OCI-LY7 (cell line): ENCODE data around the gene ORC6. TPM values are rescaled to one million over a fixed set of nuclear protein-coding genes. Genes with fewer than 3 reads are reported as not detected.

Experiments
- BruUV-seq: library from RNA; stranded (reverse); fragments of 400-500 nt; replicated peaks from 2 replicates; lab custom pipeline; 2021; lab: Mats Ljungman, UMichigan
- CTCF ChIA-PET: fragments of 300-600 bp; sonication (Branson Sonifier 250); formaldehyde crosslinking; loops from one replicate; lab custom pipeline; 2022; ENCODE audit warnings: antibody characterized with exemption; ENCODE audit not compliant: unreplicated experiment; lab: Charles Lee
- POLR2A ChIA-PET: fragments of 300-600 bp; sonication (Branson Sonifier 250); formaldehyde crosslinking; loops from one replicate; lab custom pipeline; 2022; ENCODE audit warnings: antibody characterized with exemption; lab: Charles Lee
- DNase-seq: peaks from one replicate; pipeline ENCODE4 v3.0.0-alpha.2; 2015; ENCODE audit warnings: low spot score
- H2AFZ ChIP-seq: fragments of 200-600 bp; sonication (generic), shearing (Covaris generic); 2 replicates; pipeline ENCODE4 v1.6.1; 2014; ENCODE audit warnings: mild to moderate bottlenecking, antibody characterized with exemption, low read length, moderate library complexity
- H3K27ac ChIP-seq: fragments of 200-600 bp; sonication (generic); 2 replicates; pipeline ENCODE4 v1.5.1; 2014; ENCODE audit warnings: mixed run types, low read depth, mild to moderate bottlenecking, moderate library complexity, low read length, inconsistent platforms; ENCODE audit not compliant: poor library complexity, severe bottlenecking
- H3K36me3 ChIP-seq: fragments of 200-600 bp; sonication (generic); 2 replicates; pipeline ENCODE4 v1.6.1; 2014; ENCODE audit warnings: mild to moderate bottlenecking, antibody characterized with exemption, low read length, moderate library complexity, mixed read lengths; ENCODE audit not compliant: insufficient read depth
- H3K4me1 ChIP-seq: fragments of 200-600 bp; sonication (generic); 2 replicates; pipeline ENCODE4 v1.5.1; 2014; ENCODE audit warnings: mild to moderate bottlenecking, low read length; ENCODE audit not compliant: insufficient read depth, poor library complexity, severe bottlenecking
- H3K4me2 ChIP-seq: fragments of 200-600 bp; sonication (generic); 2 replicates; pipeline ENCODE4 v1.6.1; 2014; ENCODE audit warnings: mild to moderate bottlenecking, low read length
- H3K4me3 ChIP-seq: fragments of 200-600 bp; sonication (generic); 2 replicates; pipeline ENCODE4 v1.5.1; 2014; ENCODE audit warnings: mild to moderate bottlenecking, low read depth, low read length; ENCODE audit not compliant: poor library complexity, severe bottlenecking
- H3K79me2 ChIP-seq: fragments of 200-600 bp; sonication (generic); 2 replicates; pipeline ENCODE4 v1.6.1; 2016; ENCODE audit warnings: low read depth, mild to moderate bottlenecking, low read length, moderate library complexity, mixed read lengths; ENCODE audit not compliant: insufficient read depth
- H3K9me2 ChIP-seq: fragments of 200-600 bp; sonication (generic); 2 replicates; pipeline ENCODE4 v1.6.1; 2016; ENCODE audit warnings: mild to moderate bottlenecking, low read length, mixed read lengths; ENCODE audit not compliant: insufficient read depth
- H3K9me3 ChIP-seq: fragments of 200-600 bp; sonication (generic); 2 replicates; pipeline ENCODE4 v1.6.1; 2014; ENCODE audit warnings: mild to moderate bottlenecking, mixed run types, low read length, mixed read lengths
- H4K20me1 ChIP-seq: fragments of 200-600 bp; sonication (generic); 2 replicates; pipeline ENCODE4 v1.6.1; 2014; ENCODE audit warnings: mild to moderate bottlenecking, antibody characterized with exemption, low read length, moderate library complexity, mixed read lengths; ENCODE audit not compliant: insufficient read depth
- CTCF ChIP-seq: fragments of 200-600 bp; sonication (generic); conservative IDR thresholded peaks from 2 replicates; pipeline ENCODE4 v1.5.1; 2014; ENCODE audit warnings: mild to moderate bottlenecking, antibody characterized with exemption, low read length, moderate library complexity, mixed read lengths
- EZH2phosphoT487 ChIP-seq: fragments of 200-600 bp; sonication (generic); IDR thresholded peaks from 2 replicates; pipeline ENCODE4 v1.6.1; 2018; ENCODE audit warnings: low read depth, borderline replicate concordance, mild to moderate bottlenecking, mixed run types, antibody characterized with exemption, low read length, moderate library complexity, mixed read lengths
- intact Hi-C: fragments of 100-400 bp; cut with micrococcal nuclease; formaldehyde crosslinking; loops from one replicate; pipeline ENCODE4 v1.10.0; 2022; ENCODE audit not compliant: unreplicated experiment
- total RNA-seq, 2 experiments: library from RNA; depleted of rRNA in 1 of 2; stranded (reverse); fragments of >200 nt in 1 of 2; shearing (Covaris generic) in 1 of 2; gene quantifications; 2 replicates each; pipeline ENCODE4 v1.2.3, GENCODE V29; 2014 to 2022

ORC6 gene
- total RNA-seq, 2 experiments from 2014 or later, result 67.4 to 100 TPM

GRCh38 chr16:46690281-46691178, 1.1 kb downstream of the ORC6 start:
- Histone ChIP-seq H3K4me1 (peaks cover 34% of the 10 kb centered on the region), H3K9me2 (no peaks in the 10 kb centered on the region), H4K20me1 (peaks cover 50% of the 10 kb centered on the region), H3K27ac (peak overlapping the region; percentile 79), H3K4me3 (peak overlapping the region; percentile 90), H3K4me2 (peak overlapping the region; percentile 97), H3K79me2 (peaks cover 72% of the 10 kb centered on the region), H2AFZ (no peak overlapping the region), H3K9me3 (no peaks in the 10 kb centered on the region), H3K36me3 (peaks cover 47% of the 10 kb centered on the region)
- no TSS peak for BruUV-seq
- peak; percentile 39 for DNase-seq
- no peak for TF ChIP-seq EZH2phosphoT487
- TF ChIP-seq CTCF, result peak; percentile 47
- POLR2A ChIA-PET, result interaction anchor here (1.0 to 3.6 kb wide), 11 partner anchors 8 to 199 kb away, joined by 3 to 20 read pairs (median 4); no protein-coding TSS in a partner anchor
- CTCF ChIA-PET, result interaction anchor here (0.6 kb wide), 1 partner anchor 111 kb away, joined by 3 read pairs; no protein-coding TSS in a partner anchor
- intact Hi-C loops, result loop anchor here (2.0 kb wide), 1 partner anchor 52 kb away; no protein-coding TSS in a partner anchor

DNA sequence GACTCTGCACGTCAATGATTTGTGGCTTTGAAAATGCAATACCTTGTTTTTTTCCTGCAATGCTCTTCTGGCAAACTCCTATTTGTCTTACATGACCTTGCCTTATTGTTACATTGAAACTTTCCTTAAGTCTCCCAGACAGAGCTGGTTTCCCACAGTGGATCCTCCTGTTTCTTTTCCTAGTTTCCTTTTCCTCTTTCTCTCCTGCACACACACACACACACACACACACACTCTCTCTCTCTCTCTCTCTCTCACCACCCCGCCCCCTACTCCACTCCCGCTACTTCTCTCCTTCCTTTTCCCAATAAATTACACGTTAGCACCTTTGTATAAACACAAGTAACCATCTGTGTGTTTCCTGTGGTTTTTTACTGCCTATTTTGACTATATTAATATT, 2.3 kb downstream of the ORC6 start:
- Histone ChIP-seq H3K79me2 (peaks cover 60% of the 10 kb centered on the region), H3K4me3 (peak overlapping the region; percentile 90), H3K4me2 (peak overlapping the region; percentile 97), H3K9me2 (no peaks in the 10 kb centered on the region), H3K36me3 (peaks cover 59% of the 10 kb centered on the region), H3K27ac (peak overlapping the region; percentile 20), H2AFZ (no peak overlapping the region), H3K4me1 (peaks cover 30% of the 10 kb centered on the region), H3K9me3 (no peaks in the 10 kb centered on the region), H4K20me1 (peaks cover 42% of the 10 kb centered on the region)
- DNase-seq, result peak; percentile 29
- ChIA-PET POLR2A (interaction anchor here (0.6 to 3.6 kb wide), 12 partner anchors 13 to 1454 kb away, joined by 3 to 20 read pairs (median 3); no protein-coding TSS in a partner anchor), CTCF (interaction anchor here (0.6 to 1.0 kb wide), 2 partner anchors 30 to 100 kb away, joined by 3 read pairs; no protein-coding TSS in a partner anchor)
- intact Hi-C loops, result loop anchor here (2.0 kb wide), 1 partner anchor 51 kb away; no protein-coding TSS in a partner anchor
- BruUV-seq, result no TSS peak
- no peak for TF ChIP-seq CTCF
- TF ChIP-seq EZH2phosphoT487, result no peak
